K562 treated with DMSO at 1 percent for 12 hours (cell line): Measurements from ENCODE around the gene GSTO1. TPM values are rescaled to one million over a fixed set of nuclear protein-coding genes. Genes with fewer than 3 reads are reported as not detected.

Source experiments
- total RNA-seq: library from RNA; unstranded; fragments of 300-600 nt; gene quantifications from 2 replicates; pipeline ENCODE4 v1.2.3, GENCODE V29; 2022; ENCODE audit not compliant: insufficient read depth

The GSTO1 gene
- total RNA-seq, result 162 and 178 TPM in 2 replicates

DNA sequence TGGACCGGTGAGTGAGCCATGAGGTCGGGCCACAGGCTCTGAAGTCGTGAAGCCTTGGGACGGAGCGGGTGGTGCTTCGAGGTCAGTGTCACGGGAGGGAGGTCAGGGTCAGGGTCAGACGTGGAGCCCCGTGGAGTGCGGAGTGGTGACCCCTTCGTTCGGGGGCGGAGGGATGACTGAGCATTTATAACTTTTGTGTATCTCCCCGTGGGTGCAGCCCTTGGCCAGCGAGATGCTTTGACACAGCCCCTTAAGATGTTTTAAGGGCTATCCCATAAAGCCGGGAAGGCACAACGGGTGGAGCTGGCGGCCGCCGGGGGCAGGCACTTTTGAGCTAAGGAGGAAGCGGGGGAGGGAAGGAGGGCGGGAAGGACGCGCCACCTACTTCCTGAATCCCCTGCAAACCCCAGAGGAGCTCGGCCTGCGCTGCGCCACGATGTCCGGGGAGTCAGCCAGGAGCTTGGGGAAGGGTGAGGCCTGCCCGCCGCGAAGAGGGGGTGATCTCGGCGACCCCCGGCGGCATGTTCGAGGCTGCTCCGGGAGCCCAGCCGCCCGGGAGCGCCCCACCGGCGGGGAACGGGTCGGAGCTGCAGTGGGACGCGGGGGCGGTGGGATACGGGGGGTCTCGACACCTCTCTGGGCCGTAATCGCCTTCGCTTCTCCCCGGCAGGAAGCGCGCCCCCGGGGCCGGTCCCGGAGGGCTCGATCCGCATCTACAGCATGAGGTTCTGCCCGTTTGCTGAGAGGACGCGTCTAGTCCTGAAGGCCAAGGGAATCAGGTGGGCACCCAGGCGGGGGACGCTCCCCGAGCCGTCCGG lies at the start of gene GSTO1:
TSS of gene GSTO1 (plus strand) at position 400 of the 818 bp plus-strand sequence. CDS start at position 437, 37 bp downstream.

DNA sequence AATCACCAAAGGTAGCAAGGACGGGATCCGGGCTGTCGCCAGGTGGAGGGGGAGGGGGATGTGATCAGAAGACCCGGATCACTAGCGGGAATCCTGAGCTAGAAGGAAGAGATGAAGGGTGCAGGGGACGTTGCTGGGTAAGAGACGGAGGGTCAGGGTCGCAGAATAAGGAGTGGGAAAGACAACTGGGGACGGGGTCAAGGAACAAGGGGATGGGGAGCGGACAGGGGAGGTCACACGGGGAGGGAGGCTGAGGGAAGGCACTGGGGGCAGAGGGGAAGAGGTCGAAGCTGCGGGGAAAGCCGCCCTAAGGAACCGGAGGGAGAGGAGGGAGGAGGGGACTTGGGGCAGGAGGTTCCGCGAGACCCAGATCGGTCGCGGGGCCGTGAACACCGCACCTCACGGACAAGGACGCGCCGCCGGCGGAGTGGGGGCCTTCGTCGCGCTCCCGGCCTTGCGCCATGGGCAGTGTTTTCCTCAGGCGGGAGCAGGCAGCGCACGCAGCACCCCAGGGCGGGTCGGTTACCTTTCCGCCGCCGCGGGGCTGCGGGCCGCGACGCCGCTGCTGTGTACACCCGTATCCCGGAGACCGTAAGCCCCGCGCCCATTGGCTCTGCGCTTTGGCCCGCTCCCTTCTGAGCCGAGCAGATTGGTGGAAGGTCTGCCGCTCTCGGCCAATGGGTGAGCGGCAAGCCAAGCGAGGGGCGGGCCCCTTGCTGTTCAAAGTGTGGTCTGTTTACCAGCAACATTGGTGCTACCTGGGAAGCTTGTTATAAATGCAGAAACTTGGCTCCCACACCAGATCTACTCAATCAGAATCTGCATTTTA lies 22.7 kb upstream of the GSTO1 start, which contains the start of gene CFAP43:
TSS of gene CFAP43 (minus strand) at position 581 of the 829 bp plus-strand sequence. CDS start at position 463, 118 bp downstream.

DNA sequence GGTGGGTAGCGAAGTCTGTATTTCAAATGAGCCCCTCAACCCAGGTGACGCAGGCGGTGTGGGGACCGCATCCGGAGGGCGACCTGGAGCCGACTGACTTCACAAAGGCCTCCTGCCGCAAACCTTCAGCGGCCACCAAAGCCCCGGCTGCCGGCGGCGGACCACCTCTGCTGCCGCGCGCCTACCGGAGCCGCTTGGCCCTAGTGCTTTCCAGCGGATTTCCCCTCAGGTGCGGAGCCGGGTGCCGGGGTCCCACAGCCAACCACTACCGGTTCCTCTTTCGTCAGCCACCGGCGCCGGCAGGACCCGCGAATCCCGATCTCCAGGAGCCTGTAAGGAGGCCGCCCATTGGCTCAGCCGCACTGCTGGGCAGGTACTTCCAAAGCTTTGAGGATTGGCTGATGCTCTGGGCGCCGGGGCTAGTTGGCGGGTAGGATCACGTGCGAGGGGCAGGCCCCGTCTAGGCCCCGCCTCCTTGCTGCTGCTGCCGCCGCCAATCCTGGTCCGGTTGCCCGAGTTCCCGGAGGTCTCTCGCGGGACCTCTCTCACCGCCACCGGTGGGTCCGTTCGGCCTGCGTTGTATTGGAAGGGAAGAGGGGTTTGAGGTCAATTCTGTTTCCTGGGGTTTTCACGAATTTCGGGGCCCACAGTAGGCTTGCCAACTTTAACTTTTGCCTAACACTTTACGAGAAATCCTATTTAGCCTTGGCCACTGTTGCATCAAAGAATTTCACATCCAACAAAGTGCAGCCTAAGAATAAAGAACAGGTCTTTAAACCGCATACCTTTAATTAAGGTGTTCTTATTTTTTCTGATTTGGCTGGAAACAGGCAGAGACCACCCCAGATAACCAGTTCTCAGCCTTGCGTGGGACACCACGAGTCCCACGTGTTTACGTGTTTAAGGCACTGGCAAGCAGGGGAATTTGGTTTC lies 14.3 kb downstream of the GSTO1 start, which contains the start of gene GSTO2:
TSS of gene GSTO2 (plus strand) at position 472 of the 933 bp plus-strand sequence. CDS start 5,732 bp downstream, outside the sequence.

Other genes starting within 250 kb of the GSTO1 start
- gene COL17A1, start 169.0 kb upstream of the GSTO1 start, total RNA-seq, result not detected in 2 replicates
- gene SFR1, start 132.7 kb upstream of the GSTO1 start, total RNA-seq, result 3.2 and 5.9 TPM in 2 replicates
- not detected in 2 replicates for gene CFAP43, start 22.5 kb upstream of the GSTO1 start, total RNA-seq
- 0.52 TPM in 1 of 2 replicates, not detected in the other for gene GSTO2, start 14.3 kb downstream of the GSTO1 start, total RNA-seq
- gene ITPRIP, start 83.6 kb downstream of the GSTO1 start, total RNA-seq, result 6.7 and 18.7 TPM in 2 replicates
- gene CFAP58, start 98.9 kb downstream of the GSTO1 start, total RNA-seq, result 0.53 and 1.5 TPM in 2 replicates